Duodenal mucosa (tissue), 2 donors: ENCODE data around the gene PLEKHA5.

Experiments used
- H3K27ac ChIP-seq: one replicate; pipeline ENCODE4 v1.7.0; 2013; ENCODE audit warnings: low read depth, low read length
- H3K27me3 ChIP-seq, 2 donors: one replicate each; pipeline ENCODE4 v1.7.0; 2013; ENCODE audit warnings: low read length in 2 of 2, control low read depth in 1 of 2; ENCODE audit not compliant: insufficient read depth in 2 of 2, control insufficient read depth in 1 of 2
- H3K36me3 ChIP-seq, 2 donors: one replicate each; pipeline ENCODE4 v1.7.0; 2013; ENCODE audit warnings: low read length in 2 of 2, control low read depth in 1 of 2; ENCODE audit not compliant: insufficient read depth in 2 of 2, control insufficient read depth in 1 of 2
- H3K4me1 ChIP-seq, 2 donors: one replicate each; pipeline ENCODE4 v1.7.0; 2013; ENCODE audit warnings: low read length in 2 of 2, control low read depth in 1 of 2; ENCODE audit not compliant: insufficient read depth in 2 of 2, control insufficient read depth in 1 of 2
- H3K4me3 ChIP-seq, 2 donors: one replicate each; pipeline ENCODE4 v1.7.0; 2013; ENCODE audit warnings: low read length in 2 of 2, low read depth in 1 of 2
- H3K9ac ChIP-seq, 2 donors: one replicate each; pipeline ENCODE4 v1.7.0; 2013; ENCODE audit warnings: low read length in 2 of 2, low read depth in 1 of 2
- H3K9me3 ChIP-seq, 2 donors: one replicate each; pipeline ENCODE4 v1.7.0; 2013; ENCODE audit warnings: low read length in 2 of 2, control low read depth in 1 of 2; ENCODE audit not compliant: control insufficient read depth in 1 of 2

Gene PLEKHA5

GRCh38 chr12:19423166-19423930 lies 293.8 kb downstream of the PLEKHA5 start:
- no peaks in the 10 kb centered on the region for H3K4me1 ChIP-seq
- H3K9ac ChIP-seq, result no peak overlapping the region
- H3K27ac ChIP-seq, result no peak overlapping the region
- no peaks in the 10 kb centered on the region for H3K9me3 ChIP-seq
- H3K27me3 ChIP-seq, result no peaks in the 10 kb centered on the region
- no peaks in the 10 kb centered on the region for H3K36me3 ChIP-seq
- H3K4me3 ChIP-seq, result no peak overlapping the region
